ENCODE data around the gene FBXL14. TPM values are rescaled to one million over a fixed set of nuclear protein-coding genes. Genes with fewer than 3 reads are reported as not detected.

The FBXL14 gene, protein sequence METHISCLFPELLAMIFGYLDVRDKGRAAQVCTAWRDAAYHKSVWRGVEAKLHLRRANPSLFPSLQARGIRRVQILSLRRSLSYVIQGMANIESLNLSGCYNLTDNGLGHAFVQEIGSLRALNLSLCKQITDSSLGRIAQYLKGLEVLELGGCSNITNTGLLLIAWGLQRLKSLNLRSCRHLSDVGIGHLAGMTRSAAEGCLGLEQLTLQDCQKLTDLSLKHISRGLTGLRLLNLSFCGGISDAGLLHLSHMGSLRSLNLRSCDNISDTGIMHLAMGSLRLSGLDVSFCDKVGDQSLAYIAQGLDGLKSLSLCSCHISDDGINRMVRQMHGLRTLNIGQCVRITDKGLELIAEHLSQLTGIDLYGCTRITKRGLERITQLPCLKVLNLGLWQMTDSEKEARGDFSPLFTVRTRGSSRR
- 18.3 and 22.2 TPM in 2 replicates for total RNA-seq (2014; rRNA removed; shearing (Covaris generic))

DNA sequence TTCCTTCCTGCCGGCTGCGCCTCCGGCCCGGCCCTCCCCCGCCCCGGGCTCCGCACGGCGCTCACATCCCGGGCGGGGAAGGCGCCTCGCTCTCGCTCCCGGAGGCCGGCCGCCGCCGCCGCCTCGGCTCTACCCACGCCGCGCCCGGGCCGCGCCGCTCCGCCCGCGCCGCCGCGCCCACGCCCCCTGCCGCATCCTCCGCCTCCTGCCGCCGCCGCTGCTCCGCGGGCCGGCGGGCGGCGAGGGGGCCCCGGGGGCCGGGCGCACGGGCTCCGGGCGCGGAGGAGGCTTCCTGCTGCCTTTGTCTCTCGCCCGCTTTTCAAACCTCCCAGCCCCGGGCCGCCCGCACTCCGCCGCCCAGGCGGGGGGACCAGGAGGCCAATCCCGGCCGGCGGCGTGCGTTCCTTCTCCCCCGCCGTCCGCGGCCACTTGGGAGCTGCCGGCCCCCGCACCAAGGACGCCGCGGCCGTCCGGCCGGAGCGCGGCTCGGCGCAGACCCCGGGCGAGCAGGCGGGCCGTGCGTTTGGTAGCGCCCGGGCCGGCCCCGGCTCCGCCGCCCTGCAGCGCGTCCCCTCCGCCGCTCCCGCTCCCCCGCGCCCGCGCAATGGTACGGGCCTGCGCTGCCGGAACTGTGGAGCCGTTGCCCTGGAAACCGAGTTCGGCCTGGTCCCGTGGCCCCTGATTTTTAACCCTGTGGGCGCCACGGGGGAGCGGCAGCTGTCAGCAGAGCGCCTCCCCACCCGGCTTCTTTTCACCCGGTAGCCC lies at the start of gene FBXL14:
TSS of gene FBXL14 (minus strand) at position 321 of the 765 bp plus-strand sequence. CDS start 515 bp downstream, outside the sequence.

DNA sequence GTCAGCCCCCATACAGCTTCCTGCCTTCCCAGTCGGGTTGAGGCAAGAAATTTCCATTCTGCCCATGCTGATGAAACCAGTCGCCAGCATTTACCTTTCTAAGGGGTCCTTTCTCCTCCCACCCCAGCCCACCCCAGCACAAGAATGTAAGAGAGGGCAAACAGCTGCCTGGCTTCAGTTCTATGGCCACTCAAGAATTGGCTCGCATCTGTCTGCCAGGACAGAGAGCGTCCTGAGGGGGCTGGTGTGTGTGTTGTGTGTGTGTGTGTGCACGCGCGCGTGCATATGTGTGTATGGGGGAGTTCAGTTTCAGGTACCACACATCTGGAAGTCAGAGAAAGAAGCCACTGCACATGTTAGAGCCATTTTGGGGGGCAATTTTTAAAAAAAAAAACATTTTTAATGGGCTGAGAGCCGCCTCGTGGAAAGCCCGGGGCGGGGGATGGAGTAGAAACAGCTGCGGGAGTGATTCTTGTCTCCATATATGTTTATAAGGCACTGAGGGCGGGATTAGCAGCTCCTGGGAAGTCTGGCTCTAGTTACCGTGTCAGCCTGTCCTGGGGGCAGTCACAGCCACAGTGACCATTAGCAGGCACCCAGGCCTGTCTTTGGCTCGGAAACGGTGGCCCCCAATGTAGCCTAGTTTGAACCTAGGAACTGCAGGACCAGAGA lies 34.4 kb upstream of the FBXL14 start, which contains the start of gene WNT5B:
TSS of gene WNT5B (plus strand) at position 566 of the 672 bp plus-strand sequence. CDS start 2,124 bp downstream, outside the sequence.

Other genes starting within 250 kb of the FBXL14 start
- gene WNT5B, start 34.6 kb upstream of the FBXL14 start, total RNA-seq (2014; rRNA removed; shearing (Covaris generic)), result 0.64 and 1.2 TPM in 2 replicates
- 31.3 and 36.4 TPM in 2 replicates for gene ADIPOR2, start 96.5 kb upstream of the FBXL14 start, total RNA-seq (2014; rRNA removed; shearing (Covaris generic))
- not detected in 2 replicates for gene LRTM2, start 226.0 kb upstream of the FBXL14 start, total RNA-seq (2014; rRNA removed; shearing (Covaris generic))